Naive thymus-derived CD4-positive, alpha-beta T cell (primary cell): ENCODE measurements around the gene FBXO8. TPM values are rescaled to one million over a fixed set of nuclear protein-coding genes. Genes with fewer than 3 reads are reported as not detected.

Experiments
- ATAC-seq: fragments of 150-1000 bp; cut with Tn5 transposase; 2 replicates; pipeline ENCODE4 v1.10.0; 2021; ENCODE audit warnings: mild to moderate bottlenecking, moderate library complexity
- CTCF ChIA-PET: fragments of 350-600 bp; sonication (Branson Sonifier 250); formaldehyde crosslinking; loops from one replicate; lab custom pipeline; 2021; ENCODE audit warnings: antibody characterized with exemption; lab: Charles Lee
- POLR2A ChIA-PET: fragments of 350-600 bp; sonication (Branson Sonifier 250); formaldehyde crosslinking; loops from one replicate; lab custom pipeline; 2021; ENCODE audit warnings: antibody characterized with exemption, inconsistent platforms; lab: Charles Lee
- DNase-seq, 9 donors: peaks; one replicate each; pipeline versions ENCODE4 v3.0.0 to v3.0.0-alpha.2; 2020 to 2022; ENCODE audit warnings: mixed read lengths in 1 of 9
- H3K27ac ChIP-seq: one replicate; pipeline ENCODE4 v1.7.0; 2013; ENCODE audit warnings: mild to moderate bottlenecking, low read depth, low read length, moderate library complexity
- H3K27me3 ChIP-seq, 2 donors: one replicate each; pipeline ENCODE4 v1.7.0; 2013; ENCODE audit warnings: low read length in 2 of 2, mild to moderate bottlenecking in 2 of 2, moderate library complexity in 2 of 2; ENCODE audit not compliant: control insufficient read depth in 2 of 2, insufficient read depth in 2 of 2
- H3K36me3 ChIP-seq, 3 experiments: 1 replicate in 2 of 3; 2 replicates in 1 of 3; pipeline ENCODE4 v1.7.0; 2013; ENCODE audit warnings: low read length in 3 of 3, mild to moderate bottlenecking in 3 of 3, moderate library complexity in 1 of 3; ENCODE audit not compliant: insufficient read depth in 3 of 3, control insufficient read depth in 2 of 3
- H3K4me1 ChIP-seq, 2 donors: one replicate each; pipeline ENCODE4 v1.7.0; 2013; ENCODE audit warnings: low read length in 2 of 2, mild to moderate bottlenecking in 2 of 2, moderate library complexity in 1 of 2; ENCODE audit not compliant: control insufficient read depth in 2 of 2, insufficient read depth in 2 of 2
- H3K4me3 ChIP-seq: 2 replicates; pipeline ENCODE4 v1.7.0; 2013; ENCODE audit warnings: mild to moderate bottlenecking, low read length
- H3K9me3 ChIP-seq, 3 experiments: 1 replicate in 2 of 3; 2 replicates in 1 of 3; pipeline ENCODE4 v1.7.0; 2013; ENCODE audit warnings: low read length in 3 of 3; ENCODE audit not compliant: control insufficient read depth in 2 of 3
- H3K27ac Mint-ChIP-seq, 9 donors: one replicate each; pipeline ENCODE4 v1.8.0; 2020 to 2022; ENCODE audit warnings: mixed read lengths in 9 of 9, mild to moderate bottlenecking in 8 of 9, moderate library complexity in 5 of 9, inconsistent platforms in 2 of 9
- H3K27me3 Mint-ChIP-seq, 5 donors: one replicate each; pipeline ENCODE4 v1.8.0; 2021 to 2022; ENCODE audit warnings: mixed read lengths in 5 of 5, mild to moderate bottlenecking in 1 of 5
- H3K36me3 Mint-ChIP-seq, 5 donors: one replicate each; pipeline ENCODE4 v1.8.0; 2020 to 2022; ENCODE audit warnings: mixed read lengths in 5 of 5, mild to moderate bottlenecking in 3 of 5, inconsistent platforms in 1 of 5
- H3K4me1 Mint-ChIP-seq, 7 donors: one replicate each; pipeline ENCODE4 v1.8.0; 2020 to 2022; ENCODE audit warnings: mixed read lengths in 7 of 7, mild to moderate bottlenecking in 3 of 7, inconsistent platforms in 1 of 7
- H3K4me3 Mint-ChIP-seq, 10 donors: one replicate each; pipeline ENCODE4 v1.8.0; 2020 to 2022; ENCODE audit warnings: mild to moderate bottlenecking in 10 of 10, mixed read lengths in 10 of 10, moderate library complexity in 6 of 10, inconsistent platforms in 2 of 10
- H3K9me3 Mint-ChIP-seq, 11 donors: one replicate each; pipeline ENCODE4 v1.8.0; 2020 to 2022; ENCODE audit warnings: mixed read lengths in 11 of 11, mild to moderate bottlenecking in 4 of 11, inconsistent platforms in 1 of 11, moderate library complexity in 1 of 11
- intact Hi-C, 2 donors: fragments of 100-400 bp; cut with micrococcal nuclease; formaldehyde crosslinking; loops; one replicate each; pipeline ENCODE4 v1.15.1; 2023
- polyA plus RNA-seq, 2 donors: library from polyadenylated mRNA; unstranded; fragments of 300-500 nt; fragmentation: Illumina TruSeq; gene quantifications; one replicate each; pipeline ENCODE4 v1.2.3, GENCODE V29; 2021
- total RNA-seq, 6 experiments: library from RNA in 5 of 6; stranded (reverse) in 5 of 6; gene quantifications; 1 replicate in 5 of 6; 2 replicates in 1 of 6; pipeline ENCODE4 v1.2.3 and lab custom pipeline; 2021 to 2026

FBXO8 gene
- total and polyA plus RNA-seq, 7 experiments from 2014 or later = 10.4 to 25.7 (median 17.3) TPM

GRCh38 chr4:174259580-174259979 is 23.9 kb downstream of the FBXO8 start:
- Histone ChIP-seq H3K9me3 (no peaks in the 10 kb centered on the region), H3K27me3 (no peaks in the 10 kb centered on the region), H3K4me1 (no peaks in the 10 kb centered on the region), H3K27ac (no peak overlapping the region), H3K36me3 (peaks cover 0 to 14% (median 0%) of the 10 kb centered on the region in 3 experiments), H3K4me3 (no peak overlapping the region)
- Mint-ChIP-seq H3K27ac (no peak overlapping the region), H3K4me1 (peaks cover 0 to 33% (median 12%) of the 10 kb centered on the region in 7 donors), H3K27me3 (no peaks in the 10 kb centered on the region), H3K36me3 (peaks cover 0 to 32% (median 14%) of the 10 kb centered on the region in 5 donors), H3K9me3 (peaks cover 0 to 1% (median 0%) of the 10 kb centered on the region in 11 donors), H3K4me3 (no peak overlapping the region)
- intact Hi-C loops = no loop called here
- no peak for DNase-seq
- ChIA-PET CTCF (no interaction called here), POLR2A (interaction anchor here (0.7 kb wide), 1 partner anchor 45 kb away, joined by 3 read pairs; no protein-coding TSS in a partner anchor)
- no peak for ATAC-seq

GRCh38 chr4:174256277-174256713 is 27.2 kb downstream of the FBXO8 start:
- H3K4me3 ChIP-seq = no peak overlapping the region
- no peak for DNase-seq
- no peak overlapping the region for H3K27ac ChIP-seq
- Mint-ChIP-seq H3K36me3 (peaks cover 0 to 32% (median 12%) of the 10 kb centered on the region in 5 donors), H3K9me3 (no peaks in the 10 kb centered on the region), H3K4me3 (no peak overlapping the region), H3K27ac (no peak overlapping the region), H3K4me1 (peaks cover 3 to 30% (median 18%) of the 10 kb centered on the region in 7 donors), H3K27me3 (no peaks in the 10 kb centered on the region)
- H3K27me3 ChIP-seq = no peaks in the 10 kb centered on the region
- POLR2A ChIA-PET = no interaction called here
- H3K9me3 ChIP-seq = no peaks in the 10 kb centered on the region
- CTCF ChIA-PET = no interaction called here
- peaks cover 0 to 10% (median 0%) of the 10 kb centered on the region in 3 experiments for H3K36me3 ChIP-seq
- intact Hi-C loops = no loop called here
- ATAC-seq = no peak
- no peaks in the 10 kb centered on the region for H3K4me1 ChIP-seq

GRCh38 chr4:174255786-174256185 is 27.7 kb downstream of the FBXO8 start:
- no peaks in the 10 kb centered on the region for H3K27me3 Mint-ChIP-seq
- Histone ChIP-seq H3K9me3 (no peaks in the 10 kb centered on the region), H3K4me3 (no peak overlapping the region), H3K27me3 (no peaks in the 10 kb centered on the region), H3K4me1 (no peaks in the 10 kb centered on the region), H3K27ac (no peak overlapping the region), H3K36me3 (peaks cover 0 to 10% (median 0%) of the 10 kb centered on the region in 3 experiments)
- no peak overlapping the region for H3K27ac Mint-ChIP-seq
- CTCF ChIA-PET = no interaction called here
- no peaks in the 10 kb centered on the region for H3K9me3 Mint-ChIP-seq
- no peak overlapping the region for H3K4me3 Mint-ChIP-seq
- ATAC-seq (no peak), DNase-seq (no peak)
- peaks cover 0 to 32% (median 12%) of the 10 kb centered on the region in 5 donors for H3K36me3 Mint-ChIP-seq
- POLR2A ChIA-PET = no interaction called here
- intact Hi-C loops = no loop called here
- H3K4me1 Mint-ChIP-seq = peaks cover 3 to 30% (median 19%) of the 10 kb centered on the region in 7 donors

GRCh38 chr4:174255374-174255773 is 28.1 kb downstream of the FBXO8 start:
- POLR2A ChIA-PET = no interaction called here
- peaks cover 0 to 35% (median 12%) of the 10 kb centered on the region in 5 donors for H3K36me3 Mint-ChIP-seq
- Histone ChIP-seq H3K27me3 (no peaks in the 10 kb centered on the region), H3K4me3 (no peak overlapping the region), H3K4me1 (no peaks in the 10 kb centered on the region), H3K36me3 (peaks cover 0 to 10% (median 0%) of the 10 kb centered on the region in 3 experiments), H3K27ac (no peak overlapping the region), H3K9me3 (no peaks in the 10 kb centered on the region)
- CTCF ChIA-PET = no interaction called here
- ATAC-seq (no peak), DNase-seq (no peak)
- H3K9me3 Mint-ChIP-seq = no peaks in the 10 kb centered on the region
- H3K4me1 Mint-ChIP-seq = peaks cover 3 to 29% (median 20%) of the 10 kb centered on the region in 7 donors
- no peak overlapping the region for H3K27ac Mint-ChIP-seq
- H3K27me3 Mint-ChIP-seq = no peaks in the 10 kb centered on the region
- intact Hi-C loops = no loop called here
- H3K4me3 Mint-ChIP-seq = no peak overlapping the region

- POLR2A ChIA-PET = no interaction called here
- H3K36me3 Mint-ChIP-seq = peaks cover 0 to 37% (median 17%) of the 10 kb centered on the region in 5 donors
- no peaks in the 10 kb centered on the region for H3K9me3 Mint-ChIP-seq
- Histone ChIP-seq H3K9me3 (no peaks in the 10 kb centered on the region), H3K36me3 (peaks cover 0 to 9% (median 0%) of the 10 kb centered on the region in 3 experiments), H3K4me1 (no peaks in the 10 kb centered on the region), H3K27ac (no peak overlapping the region), H3K4me3 (no peak overlapping the region), H3K27me3 (no peaks in the 10 kb centered on the region)
- CTCF ChIA-PET = interaction anchor here (0.7 kb wide), 1 partner anchor 317 kb away, joined by 3 read pairs; no protein-coding TSS in a partner anchor
- no peak overlapping the region for H3K27ac Mint-ChIP-seq
- no peak for ATAC-seq
- H3K27me3 Mint-ChIP-seq = no peaks in the 10 kb centered on the region
- H3K4me3 Mint-ChIP-seq = no peak overlapping the region
- intact Hi-C loops = no loop called here
- DNase-seq = no peak
- peaks cover 3 to 24% (median 20%) of the 10 kb centered on the region in 7 donors for H3K4me1 Mint-ChIP-seq
These were observed 28.9 kb downstream of the FBXO8 start for GRCh38 chr4:174254613-174255012.

GRCh38 chr4:174252412-174252811 is 31.1 kb downstream of the FBXO8 start:
- Mint-ChIP-seq H3K4me1 (peaks cover 3 to 26% (median 20%) of the 10 kb centered on the region in 7 donors), H3K36me3 (peaks cover 0 to 34% (median 12%) of the 10 kb centered on the region in 5 donors), H3K27ac (no peak overlapping the region), H3K9me3 (no peaks in the 10 kb centered on the region), H3K4me3 (no peak overlapping the region), H3K27me3 (no peaks in the 10 kb centered on the region)
- Histone ChIP-seq H3K4me1 (no peaks in the 10 kb centered on the region), H3K9me3 (no peaks in the 10 kb centered on the region), H3K36me3 (peaks cover 0 to 3% (median 0%) of the 10 kb centered on the region in 3 experiments), H3K27me3 (no peaks in the 10 kb centered on the region), H3K27ac (no peak overlapping the region), H3K4me3 (no peak overlapping the region)
- intact Hi-C loops = loop anchor here in 1 of 2 donors (2.0 kb wide), 1 partner anchor 20 kb away; no protein-coding TSS in a partner anchor
- ATAC-seq = no peak
- POLR2A ChIA-PET = no interaction called here
- CTCF ChIA-PET = no interaction called here
- no peak for DNase-seq

- Mint-ChIP-seq H3K9me3 (no peaks in the 10 kb centered on the region), H3K4me3 (no peak overlapping the region), H3K27ac (no peak overlapping the region), H3K4me1 (peaks cover 3 to 14% (median 7%) of the 10 kb centered on the region in 7 donors), H3K36me3 (peaks cover 0 to 16% (median 9%) of the 10 kb centered on the region in 5 donors), H3K27me3 (no peaks in the 10 kb centered on the region)
- Histone ChIP-seq H3K4me1 (no peaks in the 10 kb centered on the region), H3K9me3 (no peaks in the 10 kb centered on the region), H3K27ac (no peak overlapping the region), H3K4me3 (no peak overlapping the region), H3K36me3 (no peaks in the 10 kb centered on the region), H3K27me3 (no peaks in the 10 kb centered on the region)
- ATAC-seq = no peak
- ChIA-PET POLR2A (no interaction called here), CTCF (no interaction called here)
- intact Hi-C loops = no loop called here
- no peak for DNase-seq
These were observed 35.1 kb downstream of the FBXO8 start for GRCh38 chr4:174248407-174248806.
